Measurements from ENCODE around the gene PAX5. TPM values are rescaled to one million over a fixed set of nuclear protein-coding genes. Genes with fewer than 3 reads are reported as not detected.

The PAX5 gene
- total and polyA plus RNA-seq, 4 donors: 0.08 to 2.3 (median 0.40) TPM

DNA sequence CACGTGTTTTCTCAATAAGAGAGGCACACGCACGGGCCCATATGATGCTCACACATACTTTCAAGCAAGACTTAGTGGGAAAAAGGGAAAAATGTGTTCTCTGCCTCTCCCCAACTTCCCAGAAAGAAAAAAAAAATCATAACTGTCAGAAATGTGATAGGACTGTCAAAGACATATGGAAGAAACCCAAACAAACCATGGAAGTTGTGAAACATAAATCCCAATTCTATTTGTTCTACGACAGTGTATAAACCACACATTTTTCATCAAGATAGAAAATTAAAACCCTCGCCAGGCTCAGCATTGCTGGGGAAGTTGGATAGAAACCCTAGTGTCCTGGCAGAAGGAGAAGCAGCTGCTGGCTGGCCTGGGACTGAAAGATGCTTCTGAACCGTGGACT is 211.9 kb downstream of the PAX5 start:
- ATAC-seq (ENCODE audit: insufficient read depth, low FRiP score): no peak
- peaks cover 0 to 46% (median 17%) of the 10 kb centered on the region in 3 donors for H3K27me3 ChIP-seq (ENCODE audit: control insufficient read depth in 3 of 3, insufficient read depth in 3 of 3, low read length in 2 of 3)
- 60 to 75% methylated on average over 6 of the region's 6 CpGs for WGBS, 2 donors
- H3K4me3 ChIP-seq: no peak overlapping the region
- H3K9ac ChIP-seq (ENCODE audit: insufficient read depth in 1 of 2, low read length in 2 of 2): no peak overlapping the region
- TF ChIP-seq, protein P1, sequence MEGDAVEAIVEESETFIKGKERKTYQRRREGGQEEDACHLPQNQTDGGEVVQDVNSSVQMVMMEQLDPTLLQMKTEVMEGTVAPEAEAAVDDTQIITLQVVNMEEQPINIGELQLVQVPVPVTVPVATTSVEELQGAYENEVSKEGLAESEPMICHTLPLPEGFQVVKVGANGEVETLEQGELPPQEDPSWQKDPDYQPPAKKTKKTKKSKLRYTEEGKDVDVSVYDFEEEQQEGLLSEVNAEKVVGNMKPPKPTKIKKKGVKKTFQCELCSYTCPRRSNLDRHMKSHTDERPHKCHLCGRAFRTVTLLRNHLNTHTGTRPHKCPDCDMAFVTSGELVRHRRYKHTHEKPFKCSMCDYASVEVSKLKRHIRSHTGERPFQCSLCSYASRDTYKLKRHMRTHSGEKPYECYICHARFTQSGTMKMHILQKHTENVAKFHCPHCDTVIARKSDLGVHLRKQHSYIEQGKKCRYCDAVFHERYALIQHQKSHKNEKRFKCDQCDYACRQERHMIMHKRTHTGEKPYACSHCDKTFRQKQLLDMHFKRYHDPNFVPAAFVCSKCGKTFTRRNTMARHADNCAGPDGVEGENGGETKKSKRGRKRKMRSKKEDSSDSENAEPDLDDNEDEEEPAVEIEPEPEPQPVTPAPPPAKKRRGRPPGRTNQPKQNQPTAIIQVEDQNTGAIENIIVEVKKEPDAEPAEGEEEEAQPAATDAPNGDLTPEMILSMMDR (IDR thresholded peaks at IDR 0.05; ENCODE audit: control extremely low read depth, extremely low read depth): no peak
- DNase-seq: peak in 2 of 3 donors; percentile 23 to 52
- H3K9me3 ChIP-seq (ENCODE audit: control insufficient read depth in 4 of 4, insufficient read depth in 3 of 4, low read length in 3 of 4): peaks cover 0 to 2% (median 0%) of the 10 kb centered on the region in 4 donors
- peaks cover 0 to 8% (median 2%) of the 10 kb centered on the region in 5 donors for H3K4me1 ChIP-seq (ENCODE audit: control insufficient read depth in 5 of 5, insufficient read depth in 5 of 5, low read length in 5 of 5)
- H3K27ac ChIP-seq (ENCODE audit: low read depth in 1 of 2, low read length in 1 of 2): no peak overlapping the region
- H3K36me3 ChIP-seq (ENCODE audit: control insufficient read depth in 4 of 4, insufficient read depth in 4 of 4, low read length in 4 of 4): no peaks in the 10 kb centered on the region

DNA sequence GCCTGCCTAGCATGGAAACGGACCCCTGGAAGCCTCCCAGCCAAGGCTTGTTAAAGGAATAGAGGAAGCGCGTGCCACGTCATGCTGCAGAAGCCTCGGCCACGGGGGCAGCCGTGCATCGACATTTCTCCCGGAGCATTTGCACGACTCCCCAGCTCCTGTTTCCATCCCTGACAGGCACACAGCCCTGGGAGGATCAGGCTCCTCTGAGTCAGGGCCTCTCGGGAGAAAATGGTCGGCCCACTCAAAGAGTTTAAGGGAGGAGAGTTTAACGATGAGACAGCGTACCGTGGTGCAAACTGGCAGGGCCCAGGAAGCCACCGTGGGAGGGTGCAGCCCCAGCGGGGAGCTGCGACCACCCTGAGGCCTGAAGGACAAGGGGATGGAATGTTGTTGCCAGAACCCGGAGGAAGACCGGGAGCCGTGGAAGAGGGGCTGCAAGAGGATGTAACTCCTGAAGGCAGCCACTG is 213.6 kb downstream of the PAX5 start:
- DNase-seq: no peak
- WGBS, 2 donors: 59 to 84% methylated on average over 21 of the region's 21 CpGs
- peaks cover 0 to 49% (median 20%) of the 10 kb centered on the region in 3 donors for H3K27me3 ChIP-seq (ENCODE audit: control insufficient read depth in 3 of 3, insufficient read depth in 3 of 3, low read length in 2 of 3)

GRCh38 chr9:36818965-36819870 is 214.8 kb downstream of the PAX5 start:
- Histone ChIP-seq H3K27me3 (ENCODE audit: control insufficient read depth in 3 of 3, insufficient read depth in 3 of 3, low read length in 2 of 3) (peaks cover 0 to 49% (median 20%) of the 10 kb centered on the region in 3 donors), H3K4me1 (ENCODE audit: control insufficient read depth in 5 of 5, insufficient read depth in 5 of 5, low read length in 5 of 5) (peaks cover 0 to 8% (median 2%) of the 10 kb centered on the region in 5 donors), H3K9me3 (ENCODE audit: control insufficient read depth in 4 of 4, insufficient read depth in 3 of 4, low read length in 3 of 4) (no peaks in the 10 kb centered on the region), H3K9ac (ENCODE audit: insufficient read depth in 1 of 2, low read length in 2 of 2) (no peak overlapping the region), H3K27ac (ENCODE audit: low read depth in 1 of 2, low read length in 1 of 2) (no peak overlapping the region), H3K36me3 (ENCODE audit: control insufficient read depth in 4 of 4, insufficient read depth in 4 of 4, low read length in 4 of 4) (no peaks in the 10 kb centered on the region), H3K4me3 (no peak overlapping the region)
- 30 to 49% methylated on average over 33 to 35 of the region's 35 CpGs for WGBS, 2 donors
- DNase-seq (peak; percentile 50 to 68 (median 64)), ATAC-seq (ENCODE audit: insufficient read depth, low FRiP score) (no peak)
- TF ChIP-seq, protein P1 (IDR thresholded peaks at IDR 0.05; ENCODE audit: control extremely low read depth, extremely low read depth): no peak

More for the DNA sequence above, 213.6 kb downstream of the PAX5 start:
- TF ChIP-seq, protein P1 (IDR thresholded peaks at IDR 0.05; ENCODE audit: control extremely low read depth, extremely low read depth): no peak
- Histone ChIP-seq H3K4me3 (no peak overlapping the region), H3K36me3 (ENCODE audit: control insufficient read depth in 4 of 4, insufficient read depth in 4 of 4, low read length in 4 of 4) (no peaks in the 10 kb centered on the region), H3K4me1 (ENCODE audit: control insufficient read depth in 5 of 5, insufficient read depth in 5 of 5, low read length in 5 of 5) (peaks cover 0 to 8% (median 2%) of the 10 kb centered on the region in 5 donors), H3K9ac (ENCODE audit: insufficient read depth in 1 of 2, low read length in 2 of 2) (no peak overlapping the region), H3K9me3 (ENCODE audit: control insufficient read depth in 4 of 4, insufficient read depth in 3 of 4, low read length in 3 of 4) (no peaks in the 10 kb centered on the region), H3K27ac (ENCODE audit: low read depth in 1 of 2, low read length in 1 of 2) (no peak overlapping the region)
- ATAC-seq (ENCODE audit: insufficient read depth, low FRiP score): no peak
